ENCODE measurements around the gene NAGPA.

DNA sequence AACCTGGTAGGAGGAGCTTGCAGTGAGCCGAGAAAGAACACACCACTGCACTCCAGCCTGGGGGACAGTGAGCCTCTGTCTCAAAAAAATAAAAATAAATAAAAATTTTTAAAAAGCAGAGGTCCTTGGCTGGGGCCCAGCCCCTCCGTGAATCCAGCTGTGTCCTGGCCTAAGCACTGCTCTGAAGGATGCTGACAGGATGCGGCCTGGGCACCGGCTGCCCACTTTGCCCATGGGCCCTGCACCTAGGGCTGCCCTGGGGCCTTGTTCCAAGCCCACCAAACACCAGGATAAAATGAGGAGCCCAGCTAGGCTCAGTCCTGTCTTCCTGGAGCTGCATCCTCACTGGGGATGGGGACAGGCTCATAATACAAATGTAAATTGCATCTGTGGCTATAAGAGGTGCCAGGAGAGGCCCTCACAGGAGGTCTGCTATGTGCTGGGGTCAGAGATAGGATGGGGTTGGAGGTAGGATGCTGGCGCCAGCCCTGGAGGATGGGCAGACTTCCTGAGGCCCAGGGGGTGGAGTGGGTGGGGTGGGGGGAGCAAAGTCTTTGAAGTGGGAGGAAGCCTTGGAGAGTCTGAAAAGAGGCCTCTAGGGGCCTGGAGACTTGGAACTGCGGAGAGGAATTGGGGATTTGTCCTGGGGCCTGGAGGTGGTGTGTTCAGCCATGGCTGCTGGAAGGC, 25.8 kb upstream of the NAGPA start:
- no peak for TF ChIP-seq CTCF (conservative IDR thresholded peaks at IDR 0.05; ENCODE audit: low read depth, low read length)
- no peak for TF ChIP-seq EZH2 (IDR thresholded peaks at IDR 0.05; ENCODE audit: borderline replicate concordance, low read depth, low read length, poor library complexity, severe bottlenecking)
